ENCODE results near the gene PIH1D2. TPM values are rescaled to one million over a fixed set of nuclear protein-coding genes. Genes with fewer than 3 reads are reported as not detected.

PIH1D2 gene
- total and polyA plus RNA-seq, 8 donors = 0.69 to 1.5 (median 1.1) TPM

DNA sequence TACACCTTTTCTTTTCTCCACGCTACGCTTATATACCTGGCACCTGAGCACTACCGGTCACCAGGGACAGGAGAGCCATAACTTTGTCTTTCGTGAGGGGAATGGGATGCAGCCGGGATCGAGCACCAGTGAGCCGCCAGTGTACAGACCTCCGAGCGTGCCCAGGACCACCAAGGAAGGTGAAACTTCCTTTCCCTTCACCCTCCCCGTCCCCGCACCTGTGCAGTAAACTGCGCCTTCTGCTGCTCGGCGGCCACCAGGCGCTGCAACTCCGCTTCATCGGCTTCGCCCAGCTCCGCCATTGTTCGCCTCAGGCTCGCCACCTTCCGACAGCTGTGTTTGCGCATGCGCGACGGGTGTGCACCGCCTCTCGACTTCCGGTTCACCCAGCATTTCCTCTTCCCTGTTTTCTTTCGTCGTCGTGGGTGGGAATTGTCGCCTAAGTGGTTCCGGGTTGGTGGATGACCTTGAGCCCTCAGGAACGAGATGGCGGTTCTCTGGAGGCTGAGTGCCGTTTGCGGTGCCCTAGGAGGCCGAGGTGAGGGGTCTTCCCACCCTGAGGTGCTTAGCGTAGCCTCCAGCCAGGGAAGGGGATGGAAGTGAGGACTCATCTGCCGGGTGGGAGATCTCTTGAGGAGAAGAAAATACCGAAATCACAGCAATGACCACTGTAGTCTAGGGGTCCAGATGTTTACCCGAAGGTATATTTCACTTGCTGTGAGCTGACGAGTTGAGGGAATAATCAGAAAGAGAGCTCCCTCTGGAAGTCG lies 12.8 kb upstream of the PIH1D2 start, which contains the start of the genes SDHD and TIMM8B:
Gene SDHD (plus strand): TSS at position 452 of the 770 bp plus-strand sequence. CDS start 35 bp downstream, at position 487.
Gene TIMM8B (minus strand): TSS at position 335 of the 770 bp plus-strand sequence. CDS start 33 bp downstream, at position 302.
- no peaks in the 10 kb centered on the region for H3K9me3 ChIP-seq
- peak within 1 kb of the TSS; percentile 46 to 80 (median 64) for H3K4me3 ChIP-seq
- H3K27me3 ChIP-seq = no peaks in the 10 kb centered on the region
- H3K4me1 ChIP-seq = peaks cover 12 to 16% (median 15%) of the 10 kb centered on the region in 3 donors
- peak; percentile 97 to 99 (median 98) for ATAC-seq
- DNase-seq = peak; percentile 93 to 98 (median 96)
- TF ChIP-seq, protein P1, sequence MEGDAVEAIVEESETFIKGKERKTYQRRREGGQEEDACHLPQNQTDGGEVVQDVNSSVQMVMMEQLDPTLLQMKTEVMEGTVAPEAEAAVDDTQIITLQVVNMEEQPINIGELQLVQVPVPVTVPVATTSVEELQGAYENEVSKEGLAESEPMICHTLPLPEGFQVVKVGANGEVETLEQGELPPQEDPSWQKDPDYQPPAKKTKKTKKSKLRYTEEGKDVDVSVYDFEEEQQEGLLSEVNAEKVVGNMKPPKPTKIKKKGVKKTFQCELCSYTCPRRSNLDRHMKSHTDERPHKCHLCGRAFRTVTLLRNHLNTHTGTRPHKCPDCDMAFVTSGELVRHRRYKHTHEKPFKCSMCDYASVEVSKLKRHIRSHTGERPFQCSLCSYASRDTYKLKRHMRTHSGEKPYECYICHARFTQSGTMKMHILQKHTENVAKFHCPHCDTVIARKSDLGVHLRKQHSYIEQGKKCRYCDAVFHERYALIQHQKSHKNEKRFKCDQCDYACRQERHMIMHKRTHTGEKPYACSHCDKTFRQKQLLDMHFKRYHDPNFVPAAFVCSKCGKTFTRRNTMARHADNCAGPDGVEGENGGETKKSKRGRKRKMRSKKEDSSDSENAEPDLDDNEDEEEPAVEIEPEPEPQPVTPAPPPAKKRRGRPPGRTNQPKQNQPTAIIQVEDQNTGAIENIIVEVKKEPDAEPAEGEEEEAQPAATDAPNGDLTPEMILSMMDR (IDR thresholded peaks at IDR 0.05) = no peak
- peaks cover 0 to 53% (median 25%) of the 10 kb centered on the region in 3 donors for H3K36me3 ChIP-seq
- H3K27ac ChIP-seq = peak within 1 kb of the TSS; percentile 35 to 70 (median 58)
- intact Hi-C loops (cut with DNase I) = no loop called here
- WGBS, 2 donors = 0% methylated on average over 45 of the region's 45 CpGs
- peak; percentile 60 for FAIRE-seq

- H3K4me1 ChIP-seq = peaks cover 12 to 16% (median 15%) of the 10 kb centered on the region in 3 donors
- H3K36me3 ChIP-seq = peaks cover 0 to 47% (median 27%) of the 10 kb centered on the region in 3 donors
- FAIRE-seq (no peak), ATAC-seq (peak; percentile 30 to 70 (median 60)), DNase-seq (peak in 1 of 6 donors; percentile 18)
- no peaks in the 10 kb centered on the region for H3K27me3 ChIP-seq
- no peaks in the 10 kb centered on the region for H3K9me3 ChIP-seq
- H3K27ac ChIP-seq = peak overlapping the region in 3 of 4 donors; percentile 35 to 70 (median 67)
- intact Hi-C loops (cut with DNase I) = no loop called here
- TF ChIP-seq, protein P1 (IDR thresholded peaks at IDR 0.05) = no peak
- peak overlapping the region; percentile 46 to 80 (median 64) for H3K4me3 ChIP-seq
- 3 to 4% methylated on average over 19 of the region's 19 CpGs for WGBS, 2 donors
Observed at GRCh38 chr11:112085822-112086421, 12.1 kb upstream of the PIH1D2 start.

GRCh38 chr11:112082729-112083128 lies 8.9 kb upstream of the PIH1D2 start:
- no peak for ATAC-seq
- Histone ChIP-seq H3K27me3 (no peaks in the 10 kb centered on the region), H3K36me3 (peaks cover 0 to 55% (median 30%) of the 10 kb centered on the region in 3 donors), H3K27ac (no peak overlapping the region), H3K9me3 (no peaks in the 10 kb centered on the region), H3K4me1 (peaks cover 2 to 10% (median 3%) of the 10 kb centered on the region in 3 donors), H3K4me3 (no peak overlapping the region)
- 72 to 76% methylated on average over 4 of the region's 4 CpGs for WGBS, 2 donors
- intact Hi-C loops (cut with DNase I) = no loop called here
- TF ChIP-seq, protein P1 (IDR thresholded peaks at IDR 0.05) = no peak
- FAIRE-seq = no peak
- no peak for DNase-seq

GRCh38 chr11:112062923-112063322 lies 10.9 kb downstream of the PIH1D2 start:
- intact Hi-C loops (cut with DNase I) = no loop called here
- 83 to 93% methylated on average over 1 of the region's 1 CpG for WGBS, 2 donors
- Histone ChIP-seq H3K27me3 (no peaks in the 10 kb centered on the region), H3K4me3 (no peak overlapping the region), H3K27ac (no peak overlapping the region), H3K36me3 (peaks cover 0 to 18% (median 0%) of the 10 kb centered on the region in 3 donors), H3K9me3 (no peaks in the 10 kb centered on the region), H3K4me1 (no peaks in the 10 kb centered on the region)
- DNase-seq = no peak
- TF ChIP-seq, protein P1 (IDR thresholded peaks at IDR 0.05) = no peak
- ATAC-seq = no peak
- no peak for FAIRE-seq

Measured in pancreas (tissue), 10 donors.